GM10266 (cell line): ENCODE measurements around the gene ATP2A3.

Experiments
- DNase-seq: peaks from one replicate; pipeline ENCODE4 v3.0.0; 2012; ENCODE audit errors: extremely low spot score
- CTCF ChIP-seq: IDR thresholded peaks from 2 replicates; pipeline ENCODE4 v1.5.1; 2012; ENCODE audit warnings: mild to moderate bottlenecking, low read depth; ENCODE audit not compliant: control insufficient read depth, insufficient read depth; ENCODE audit errors: missing control alignments

Gene ATP2A3

GRCh38 chr17:3906881-3907280, 57.4 kb downstream of the ATP2A3 start:
- no peak for TF ChIP-seq CTCF
- no peak for DNase-seq

GRCh38 chr17:3905017-3905520, 59.2 kb downstream of the ATP2A3 start:
- no peak for TF ChIP-seq CTCF

GRCh38 chr17:3904501-3904900, 59.7 kb downstream of the ATP2A3 start:
- no peak for TF ChIP-seq CTCF
- DNase-seq: no peak

More at GRCh38 chr17:3905017-3905520, 59.2 kb downstream of the ATP2A3 start:
- no peak for DNase-seq

- no peak for TF ChIP-seq CTCF
- DNase-seq: no peak
Measured at GRCh38 chr17:3903881-3904290, 60.4 kb downstream of the ATP2A3 start.

- TF ChIP-seq CTCF: no peak
- no peak for DNase-seq
Measured at GRCh38 chr17:3903051-3903825, 61.0 kb downstream of the ATP2A3 start.

GRCh38 chr17:3900646-3901045, 63.6 kb downstream of the ATP2A3 start:
- no peak for TF ChIP-seq CTCF
- DNase-seq: no peak

GRCh38 chr17:3897731-3898130, 66.5 kb downstream of the ATP2A3 start:
- no peak for DNase-seq
- TF ChIP-seq CTCF: no peak
